Activated naive CD4-positive, alpha-beta T cell treated with anti-CD3 and anti-CD28 coated beads, Interleukin-2, amount 50 U/mL, for 72 hours (primary cell): ENCODE data around the gene UCMA. TPM values are rescaled to one million over a fixed set of nuclear protein-coding genes. Genes with fewer than 3 reads are reported as not detected.

Experiments
- ATAC-seq, 2 donors: fragments of 150-1000 bp; cut with Tn5 transposase; 2 replicates each; pipeline ENCODE4 v1.10.0; 2021; ENCODE audit warnings: mild to moderate bottlenecking in 2 of 2, moderate library complexity in 2 of 2
- DNase-seq, 2 donors: peaks; one replicate each; pipeline ENCODE4 v3.0.0; 2021 to 2022; ENCODE audit warnings: low spot score in 2 of 2
- H3K27ac Mint-ChIP-seq, 2 donors: one replicate each; pipeline ENCODE4 v1.8.0; 2022; ENCODE audit warnings: mild to moderate bottlenecking in 2 of 2, mixed read lengths in 2 of 2
- H3K36me3 Mint-ChIP-seq, 2 donors: one replicate each; pipeline ENCODE4 v1.8.0; 2022; ENCODE audit warnings: mixed read lengths in 2 of 2
- H3K9me3 Mint-ChIP-seq, 2 donors: one replicate each; pipeline ENCODE4 v1.8.0; 2022; ENCODE audit warnings: mixed read lengths in 2 of 2
- total RNA-seq, 2 donors: library from RNA; stranded (reverse); gene quantifications; one replicate each; pipeline ENCODE4 v1.2.3, GENCODE V29; 2022

UCMA gene
- total RNA-seq, 2 donors from 2014 or later, result not detected

DNA sequence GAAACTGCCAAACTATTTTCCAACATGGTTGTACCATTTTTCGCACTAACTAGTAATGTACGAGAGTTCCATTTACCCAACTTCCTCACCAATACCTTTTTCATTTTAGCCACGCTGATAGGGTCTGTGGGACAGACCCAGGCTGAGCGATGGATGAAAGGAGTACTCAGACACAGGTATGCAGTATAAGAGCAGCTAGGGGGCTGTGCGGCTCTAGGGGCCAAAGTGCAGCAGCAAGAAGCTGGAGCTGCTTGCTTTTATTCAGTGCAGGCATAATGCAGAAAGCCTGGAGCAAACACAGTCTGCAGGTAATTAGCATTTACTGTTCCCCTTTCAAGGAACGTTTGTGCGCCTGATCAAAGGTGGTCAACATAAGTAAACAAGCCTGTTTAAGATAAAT lies 21.0 kb downstream of the UCMA start:
- no peak overlapping the region for H3K27ac Mint-ChIP-seq
- H3K36me3 Mint-ChIP-seq, result peaks cover 8 to 25% of the 10 kb centered on the region in 2 donors
- no peak for ATAC-seq
- no peak for DNase-seq
- no peaks in the 10 kb centered on the region for H3K9me3 Mint-ChIP-seq

DNA sequence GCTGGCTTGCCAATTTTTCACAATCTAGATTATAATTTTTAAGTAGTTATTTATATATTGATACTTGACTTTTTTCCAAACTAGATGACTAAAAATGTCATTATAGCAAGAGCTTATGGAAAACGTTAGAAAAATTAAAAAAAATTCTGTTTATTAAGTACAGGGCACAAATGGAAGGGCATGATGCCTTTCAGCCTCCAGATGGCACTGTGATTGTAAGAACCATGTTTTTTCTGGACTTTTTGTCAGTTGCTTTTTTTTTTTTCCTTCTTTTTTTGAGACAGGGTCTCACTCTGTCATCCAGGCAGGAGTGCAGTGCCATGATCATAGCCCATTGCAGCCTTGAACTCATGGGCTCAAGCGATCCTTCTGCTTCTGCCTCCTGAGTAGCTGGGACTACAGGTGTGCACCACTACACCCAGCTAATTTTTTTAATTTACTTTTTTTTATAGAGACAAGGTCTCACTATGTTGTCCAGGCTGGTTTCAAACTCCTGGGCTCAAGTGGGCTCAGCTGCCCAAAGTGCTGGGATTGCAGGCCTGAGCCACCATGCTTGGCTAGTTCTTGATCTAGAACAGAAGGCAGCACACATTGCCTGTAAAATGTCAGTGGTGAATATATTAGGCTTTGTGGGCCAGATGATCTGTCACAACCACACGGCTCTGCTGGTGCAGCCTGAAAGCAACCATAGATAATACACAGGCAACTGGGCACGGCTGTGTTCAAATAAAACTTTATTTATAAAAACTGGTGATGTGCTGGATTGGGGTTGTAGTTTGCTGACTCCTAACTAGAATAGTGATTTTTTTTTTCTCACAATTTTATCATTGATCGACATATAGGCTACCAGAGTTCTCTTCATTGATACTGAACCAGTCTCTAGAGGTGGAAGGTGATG lies 27.4 kb downstream of the UCMA start:
- Mint-ChIP-seq H3K27ac (no peak overlapping the region), H3K36me3 (peaks cover 46 to 59% of the 10 kb centered on the region in 2 donors), H3K9me3 (no peaks in the 10 kb centered on the region)
- ATAC-seq (no peak), DNase-seq (no peak)

DNA sequence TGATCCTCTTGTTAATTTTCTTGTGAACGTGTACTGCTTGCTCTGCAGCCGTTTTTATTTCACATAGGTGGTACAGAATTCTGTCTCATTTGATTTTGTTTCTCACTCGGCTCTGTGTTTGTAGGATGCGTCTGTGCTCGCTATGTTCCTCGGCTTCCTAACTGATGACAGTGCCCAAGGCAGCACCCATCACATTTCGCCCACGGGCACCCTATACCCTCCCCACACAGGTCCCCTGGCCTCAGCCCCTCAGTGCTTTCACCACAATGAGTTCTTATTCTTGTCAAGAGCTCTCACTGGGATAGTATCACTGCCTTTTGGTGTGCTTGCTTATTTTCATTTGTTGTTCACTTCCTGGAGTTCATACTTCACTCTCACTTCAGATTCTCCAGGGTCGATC lies 28.1 kb downstream of the UCMA start:
- ATAC-seq, result no peak
- Mint-ChIP-seq H3K27ac (no peak overlapping the region), H3K9me3 (no peaks in the 10 kb centered on the region), H3K36me3 (peaks cover 53 to 62% of the 10 kb centered on the region in 2 donors)
- no peak for DNase-seq

DNA sequence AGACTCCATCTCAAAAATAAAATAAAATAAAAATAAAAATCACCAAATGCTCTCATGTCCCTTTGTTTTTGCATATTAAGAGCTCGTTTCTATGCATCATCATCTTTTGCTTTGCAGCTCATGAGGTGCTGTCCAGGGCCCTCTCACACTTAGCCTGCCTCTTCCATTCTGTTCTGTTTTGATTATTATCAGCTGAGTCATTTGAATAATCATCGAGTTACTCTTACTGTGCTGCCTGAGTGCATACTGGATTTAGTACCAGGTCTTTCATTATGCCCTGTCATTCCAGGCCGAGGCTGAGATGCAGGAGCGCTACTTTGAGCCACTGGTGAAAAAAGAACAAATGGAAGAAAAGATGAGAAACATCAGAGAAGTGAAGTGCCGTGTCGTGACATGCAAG lies 33.0 kb downstream of the UCMA start:
- Mint-ChIP-seq H3K9me3 (no peaks in the 10 kb centered on the region), H3K36me3 (peaks cover 42 to 51% of the 10 kb centered on the region in 2 donors), H3K27ac (no peak overlapping the region)
- DNase-seq, result no peak
- no peak for ATAC-seq

DNA sequence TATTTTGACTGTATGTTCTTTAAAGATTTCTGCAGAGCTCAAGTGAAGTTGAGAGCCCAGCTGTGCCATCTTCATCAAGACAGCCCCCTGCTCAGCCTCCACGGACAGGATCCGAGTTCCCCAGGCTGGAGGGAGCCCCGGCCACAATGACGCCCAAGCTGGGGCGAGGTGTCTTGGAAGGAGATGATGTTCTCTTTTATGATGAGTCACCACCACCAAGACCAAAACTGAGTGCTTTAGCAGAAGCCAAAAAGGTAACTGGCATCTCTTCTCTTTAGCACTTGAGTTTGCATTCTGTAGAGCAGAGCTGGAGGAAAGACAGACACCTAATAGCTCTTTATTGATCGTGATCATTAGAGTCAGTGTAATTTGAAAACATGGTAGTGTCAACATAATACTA lies 39.2 kb downstream of the UCMA start:
- DNase-seq, result no peak
- peaks cover 35 to 59% of the 10 kb centered on the region in 2 donors for H3K36me3 Mint-ChIP-seq
- no peak overlapping the region for H3K27ac Mint-ChIP-seq
- no peak for ATAC-seq
- no peaks in the 10 kb centered on the region for H3K9me3 Mint-ChIP-seq

DNA sequence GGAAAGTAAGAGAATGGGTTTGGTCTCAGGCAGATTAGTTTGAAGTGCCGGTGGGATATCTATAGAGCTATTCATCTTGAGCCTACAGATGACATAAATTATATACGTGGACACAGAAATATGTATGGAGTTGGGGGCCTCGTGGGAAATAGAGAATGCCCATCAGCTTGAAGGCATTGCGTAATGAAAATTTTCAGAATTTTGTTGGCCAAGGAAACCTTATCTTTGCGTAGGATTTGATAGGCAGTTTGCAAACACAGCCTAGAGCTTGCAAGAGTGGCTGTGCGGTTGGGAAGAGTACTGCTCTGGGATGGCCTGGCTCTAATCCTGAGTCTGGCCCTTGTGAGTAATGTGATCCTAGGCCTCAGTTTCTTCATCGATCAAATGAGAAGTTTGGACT lies 40.5 kb downstream of the UCMA start:
- Mint-ChIP-seq H3K9me3 (no peaks in the 10 kb centered on the region), H3K27ac (no peak overlapping the region), H3K36me3 (peaks cover 39 to 59% of the 10 kb centered on the region in 2 donors)
- DNase-seq (no peak), ATAC-seq (no peak)

DNA sequence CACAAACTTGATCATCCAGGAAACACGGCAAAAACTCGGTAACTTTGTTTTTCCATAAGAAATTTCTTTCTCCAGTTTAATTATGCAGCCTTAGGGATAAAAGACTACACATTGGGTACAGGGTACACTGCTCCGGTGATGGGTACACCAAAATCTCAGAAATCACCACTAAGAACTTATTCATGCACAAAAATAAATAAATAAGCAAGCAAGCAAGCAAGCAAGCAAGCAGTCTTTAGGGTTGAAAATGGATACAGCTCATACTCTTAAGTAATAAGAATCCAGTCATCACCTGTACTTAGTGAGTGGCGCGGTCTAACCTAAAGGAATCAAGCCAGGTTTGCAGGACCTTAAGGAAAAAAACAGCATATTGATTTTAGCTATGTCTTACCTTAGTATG lies 42.8 kb downstream of the UCMA start:
- Mint-ChIP-seq H3K9me3 (no peaks in the 10 kb centered on the region), H3K27ac (no peak overlapping the region), H3K36me3 (peaks cover 40 to 66% of the 10 kb centered on the region in 2 donors)
- no peak for ATAC-seq
- no peak for DNase-seq

DNA sequence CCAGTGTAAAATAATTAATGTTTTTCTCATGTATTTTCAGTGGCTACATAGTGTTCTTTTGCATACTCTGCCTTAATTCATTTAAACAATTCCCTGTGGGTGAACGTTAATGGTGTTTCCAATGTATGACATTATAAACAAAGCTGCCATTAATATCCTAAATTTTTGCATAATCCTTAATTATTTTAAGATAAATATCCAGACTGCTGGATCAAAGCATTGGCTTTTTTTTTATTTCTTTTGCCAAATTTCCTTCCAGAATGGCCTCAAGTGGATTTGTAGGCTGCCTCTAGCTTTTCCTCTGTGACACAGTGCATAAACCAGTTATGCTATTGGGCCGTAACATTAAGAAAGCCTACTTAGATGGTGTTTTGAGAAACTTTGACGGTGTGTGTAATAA lies 43.4 kb downstream of the UCMA start:
- Mint-ChIP-seq H3K27ac (no peak overlapping the region), H3K36me3 (peaks cover 45 to 69% of the 10 kb centered on the region in 2 donors), H3K9me3 (no peaks in the 10 kb centered on the region)
- ATAC-seq (no peak), DNase-seq (no peak)

DNA sequence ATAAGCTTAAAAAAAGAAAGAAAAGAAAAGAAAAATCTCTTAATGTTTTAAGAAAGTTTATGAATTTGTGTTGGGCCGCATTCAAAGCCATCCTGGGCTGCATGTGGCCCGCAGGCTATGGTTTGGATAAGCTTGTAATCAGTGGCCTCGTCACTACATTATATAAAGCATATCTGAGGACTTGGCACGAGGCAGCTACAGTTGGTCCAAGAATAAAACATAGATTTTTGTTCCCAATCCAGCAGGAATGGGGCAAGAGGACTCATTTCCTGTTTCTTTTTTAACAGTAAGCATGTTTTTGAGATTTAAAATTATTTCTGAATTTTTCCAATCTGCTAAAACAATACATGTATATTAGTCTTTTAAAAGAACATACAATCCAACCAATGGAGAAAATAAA lies 44.2 kb downstream of the UCMA start:
- Mint-ChIP-seq H3K9me3 (no peaks in the 10 kb centered on the region), H3K27ac (no peak overlapping the region), H3K36me3 (peaks cover 51 to 68% of the 10 kb centered on the region in 2 donors)
- DNase-seq, result no peak
- ATAC-seq, result no peak

DNA sequence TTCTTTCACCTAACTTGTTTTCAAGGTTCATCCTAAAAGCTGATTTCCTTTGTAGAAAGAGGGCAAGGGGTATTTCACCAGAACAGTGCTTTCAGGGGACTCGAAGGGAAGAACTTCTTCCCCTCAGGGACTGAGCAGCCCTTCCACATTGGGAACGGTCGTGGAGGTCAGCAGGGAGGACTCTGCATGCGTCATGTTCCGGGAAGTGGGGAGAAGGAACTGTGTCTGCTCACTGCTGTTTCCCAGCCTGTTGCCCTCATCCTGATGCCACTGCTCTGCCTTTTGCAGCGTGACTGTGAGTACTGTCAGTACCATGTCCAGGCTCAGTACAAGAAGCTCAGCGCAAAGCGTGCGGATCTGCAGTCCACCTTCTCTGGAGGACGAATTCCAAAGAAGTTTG lies 45.6 kb downstream of the UCMA start:
- Mint-ChIP-seq H3K9me3 (no peaks in the 10 kb centered on the region), H3K36me3 (peaks cover 55 to 66% of the 10 kb centered on the region in 2 donors)
- no peak for ATAC-seq

DNA sequence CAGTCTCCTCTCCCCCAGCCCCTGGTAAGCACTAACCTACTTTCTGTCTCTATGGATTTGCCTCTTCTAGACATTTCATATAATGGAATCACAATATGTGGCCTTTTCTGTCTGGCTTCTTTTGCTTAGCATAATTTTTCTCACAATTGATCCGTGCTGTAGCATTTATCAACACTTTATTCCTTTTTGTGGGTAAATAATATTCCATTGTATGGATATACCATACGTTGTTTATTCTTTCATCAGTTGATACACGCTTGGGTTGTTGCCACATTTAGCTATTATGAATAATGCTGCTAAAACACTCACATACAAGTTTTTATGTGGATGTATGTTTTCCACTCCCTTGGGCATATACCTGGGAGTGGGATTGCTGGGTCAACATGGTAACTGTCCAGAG lies 47.0 kb downstream of the UCMA start:
- H3K9me3 Mint-ChIP-seq, result no peaks in the 10 kb centered on the region
- DNase-seq, result no peak
- H3K36me3 Mint-ChIP-seq, result peaks cover 57 to 67% of the 10 kb centered on the region in 2 donors
- H3K27ac Mint-ChIP-seq, result no peak overlapping the region
- ATAC-seq, result no peak

More for the DNA sequence above, 45.6 kb downstream of the UCMA start:
- DNase-seq, result no peak
- no peak overlapping the region for H3K27ac Mint-ChIP-seq

DNA sequence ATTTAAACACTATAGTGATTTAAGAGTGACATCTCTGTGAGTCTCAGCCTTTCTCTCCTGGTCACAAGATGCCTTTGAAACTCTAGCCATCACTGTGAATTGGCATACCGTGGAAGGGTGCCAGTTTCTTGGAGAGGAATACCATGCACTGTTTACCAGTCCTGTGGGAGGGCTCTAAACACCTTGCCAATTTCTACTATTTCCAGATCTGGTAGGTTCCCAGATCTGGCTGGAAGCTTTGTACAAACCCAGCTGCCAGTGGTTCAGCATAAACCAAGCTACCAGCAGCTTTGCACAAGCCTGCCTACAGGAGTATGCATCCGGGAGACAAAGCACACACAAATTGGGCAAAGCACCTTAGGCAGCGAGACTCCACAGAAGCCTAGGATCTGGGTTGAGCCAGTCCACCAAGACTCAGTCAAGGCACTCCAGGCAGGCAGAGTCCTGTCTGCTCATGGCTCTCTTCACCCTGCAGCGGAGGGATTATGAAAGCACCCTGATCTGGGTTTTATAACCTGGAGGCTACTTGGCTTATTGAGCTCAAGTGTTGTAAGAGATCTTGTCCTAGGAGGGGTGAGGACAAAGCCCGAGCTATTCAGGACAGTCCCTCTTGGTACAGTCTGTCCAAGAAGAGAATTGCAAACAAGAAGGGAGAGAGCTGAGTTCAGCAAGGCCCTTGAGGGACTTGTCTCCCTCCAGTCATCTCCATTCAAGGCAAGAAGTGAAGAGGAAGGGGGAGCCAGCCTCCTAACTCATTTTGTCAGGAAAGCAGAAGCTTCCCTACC lies 49.3 kb downstream of the UCMA start:
- no peak for ATAC-seq
- H3K36me3 Mint-ChIP-seq, result peaks cover 54 to 67% of the 10 kb centered on the region in 2 donors
- H3K9me3 Mint-ChIP-seq, result no peaks in the 10 kb centered on the region
- no peak for DNase-seq
- H3K27ac Mint-ChIP-seq, result no peak overlapping the region

DNA sequence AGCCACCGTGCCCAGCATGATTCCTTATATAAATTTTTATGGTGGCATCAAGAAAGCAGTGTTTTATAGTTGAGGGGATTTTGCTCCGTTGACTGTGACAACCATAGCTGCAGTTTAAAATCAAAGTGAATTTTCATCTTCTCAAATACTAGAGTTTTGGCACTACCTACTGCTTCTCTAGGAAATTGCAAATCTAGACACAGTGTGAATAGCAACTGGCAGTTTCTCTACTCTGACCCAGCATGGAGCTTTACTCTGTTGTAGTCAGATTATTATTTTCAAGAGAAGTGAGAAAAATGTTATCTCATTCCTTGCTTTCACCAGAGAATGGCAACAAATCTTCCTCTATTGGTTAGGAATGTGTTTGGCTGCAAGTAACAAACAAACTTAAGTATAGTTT lies 49.9 kb downstream of the UCMA start:
- DNase-seq, result no peak
- no peak overlapping the region for H3K27ac Mint-ChIP-seq
- no peak for ATAC-seq
- H3K9me3 Mint-ChIP-seq, result no peaks in the 10 kb centered on the region
- H3K36me3 Mint-ChIP-seq, result peaks cover 55 to 67% of the 10 kb centered on the region in 2 donors

DNA sequence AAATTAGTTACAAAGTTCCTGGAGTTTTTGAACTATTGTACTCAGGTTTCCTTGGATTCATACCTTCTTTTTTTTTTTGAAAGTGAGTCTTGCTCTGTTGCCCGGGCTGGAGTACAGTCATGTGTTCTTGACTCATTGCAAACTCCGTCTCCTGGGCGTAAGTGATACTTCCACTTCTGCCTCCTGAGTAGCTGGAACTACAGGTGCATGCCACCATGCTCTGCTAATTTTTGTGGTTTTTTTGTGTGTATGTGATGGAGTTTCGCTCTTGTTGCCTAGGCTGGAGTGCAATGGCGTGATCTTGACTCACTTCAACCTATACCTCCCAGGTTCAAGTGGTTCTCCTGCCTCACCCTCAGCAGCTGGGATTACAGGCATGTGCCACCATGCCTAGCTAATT lies 50.5 kb downstream of the UCMA start:
- no peak overlapping the region for H3K27ac Mint-ChIP-seq
- H3K9me3 Mint-ChIP-seq, result no peaks in the 10 kb centered on the region
- DNase-seq, result no peak
- ATAC-seq, result no peak
- peaks cover 57 to 67% of the 10 kb centered on the region in 2 donors for H3K36me3 Mint-ChIP-seq

DNA sequence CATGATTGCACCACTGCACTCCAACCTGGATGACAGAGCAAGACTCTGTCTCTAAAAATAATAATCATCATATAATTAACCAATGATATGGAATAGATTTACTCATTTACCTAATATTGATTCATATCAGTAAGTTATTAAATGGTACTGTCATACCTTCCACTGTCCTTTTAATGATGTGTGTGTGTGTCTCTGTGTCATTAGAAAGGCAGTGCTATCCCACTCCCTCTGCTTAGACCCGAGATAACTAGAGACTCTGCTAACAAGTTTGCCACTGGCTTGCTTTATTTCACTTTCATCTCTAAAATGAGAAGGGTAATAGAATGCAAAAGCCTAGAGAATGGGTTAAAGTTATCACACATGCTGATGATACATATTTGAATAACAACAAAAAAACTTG lies 51.8 kb downstream of the UCMA start:
- H3K27ac Mint-ChIP-seq, result no peak overlapping the region
- no peak for ATAC-seq

DNA sequence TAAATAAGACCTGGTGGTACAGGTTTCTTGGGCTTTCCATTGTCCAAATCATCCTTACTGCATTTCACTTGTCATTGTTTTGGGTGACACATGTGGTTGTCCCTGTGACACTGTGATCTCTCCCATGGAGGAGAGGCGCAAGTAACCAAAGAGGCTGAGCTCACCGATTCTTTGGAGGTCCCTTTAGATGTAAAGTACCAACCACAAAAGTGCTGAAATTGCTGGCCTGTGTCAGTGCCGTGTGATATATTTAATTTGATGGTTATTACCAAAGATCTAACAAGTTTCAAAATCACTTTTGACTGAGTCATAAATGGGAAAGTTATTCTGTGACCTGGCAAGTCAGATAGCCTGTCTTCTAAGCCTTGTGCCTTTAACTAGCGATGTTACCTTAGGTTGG lies 53.4 kb downstream of the UCMA start:
- no peaks in the 10 kb centered on the region for H3K9me3 Mint-ChIP-seq
- ATAC-seq (peak; percentile 78 to 94), DNase-seq (peak in 1 of 2 donors; percentile 18)
- no peak overlapping the region for H3K27ac Mint-ChIP-seq
- H3K36me3 Mint-ChIP-seq, result peaks cover 53 to 66% of the 10 kb centered on the region in 2 donors

More for the DNA sequence above, 51.8 kb downstream of the UCMA start:
- peaks cover 61 to 73% of the 10 kb centered on the region in 2 donors for H3K36me3 Mint-ChIP-seq
- no peaks in the 10 kb centered on the region for H3K9me3 Mint-ChIP-seq
- no peak for DNase-seq

DNA sequence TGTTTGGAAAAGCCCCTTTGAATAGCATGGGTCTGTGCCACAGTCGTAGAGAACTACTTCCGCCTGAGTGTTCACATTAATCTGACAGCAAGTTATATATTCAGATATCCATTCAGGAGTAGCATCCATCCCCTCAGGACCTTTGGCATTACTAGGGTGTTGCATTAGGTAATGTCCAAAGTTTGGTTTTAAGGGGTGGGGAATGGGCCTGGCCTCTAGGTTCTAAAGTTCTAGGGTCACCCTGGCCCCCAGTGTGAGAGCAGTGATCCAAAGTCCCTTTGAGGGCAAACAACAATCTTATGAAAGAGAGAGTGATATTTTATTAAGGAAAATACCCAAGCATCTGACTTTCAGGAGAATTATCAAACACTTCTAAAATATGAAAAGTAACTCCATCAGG lies 60.6 kb downstream of the UCMA start:
- DNase-seq, result no peak
- Mint-ChIP-seq H3K9me3 (no peaks in the 10 kb centered on the region), H3K36me3 (peaks cover 55 to 61% of the 10 kb centered on the region in 2 donors), H3K27ac (no peak overlapping the region)
- no peak for ATAC-seq
